Erythroblast (primary cell): Measurements from ENCODE around the gene PGAM5.
A peak's percentile ranks its signal among the peaks of the same experiment; 100 is the strongest.

Experiments used
- DNase-seq, 2 experiments: peaks; one replicate each; lab custom pipeline; 2025; lab: John Stamatoyannopoulos, UW
- GATA1 ChIP-seq: IDR thresholded peaks from 2 replicates; pipeline ENCODE4 v1.6.1; 2011; ENCODE audit warnings: low read depth, mild to moderate bottlenecking, control low read depth, low read length, moderate library complexity
- POLR2A ChIP-seq: IDR thresholded peaks from 2 replicates; pipeline ENCODE4 v1.6.1; 2011; ENCODE audit warnings: mild to moderate bottlenecking, low read length

Gene PGAM5

DNA sequence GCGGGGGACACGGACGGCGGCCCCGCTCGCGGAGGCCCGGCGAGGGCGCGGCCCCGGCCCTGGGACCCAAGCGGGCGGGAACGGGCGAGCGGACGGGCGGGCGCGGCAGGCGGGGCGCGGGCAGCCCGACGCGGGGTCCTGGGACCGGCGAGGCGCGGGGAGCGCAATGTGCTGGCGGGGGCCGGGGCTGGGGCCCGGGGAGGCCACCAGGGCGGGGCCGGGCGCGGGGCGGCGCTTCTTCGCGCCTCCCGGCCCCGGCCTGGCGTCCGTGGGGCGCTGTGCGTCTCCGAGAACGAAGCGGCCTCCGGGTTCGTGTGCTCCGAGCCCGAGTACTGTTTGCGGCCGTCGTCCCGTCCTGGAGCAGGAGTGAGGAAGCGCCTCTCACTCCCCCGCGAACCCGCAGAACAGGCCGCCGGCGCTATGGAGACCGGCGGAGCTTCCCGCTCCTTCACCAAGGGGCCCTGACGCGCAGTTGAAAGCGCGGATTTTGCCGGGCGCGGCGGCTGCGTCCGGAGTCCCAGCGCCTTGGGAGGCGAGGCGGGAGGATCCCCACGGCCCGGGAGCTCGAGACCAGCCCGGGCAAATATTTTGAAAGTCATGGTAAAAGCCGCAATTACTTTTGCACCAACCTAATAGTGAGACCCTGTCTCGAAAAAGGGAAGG is 51.4 kb downstream of the PGAM5 start:
- TF ChIP-seq POLR2A (peak; percentile 86), GATA1 (no peak)
- DNase-seq, result peak; percentile 92 to 94

DNA sequence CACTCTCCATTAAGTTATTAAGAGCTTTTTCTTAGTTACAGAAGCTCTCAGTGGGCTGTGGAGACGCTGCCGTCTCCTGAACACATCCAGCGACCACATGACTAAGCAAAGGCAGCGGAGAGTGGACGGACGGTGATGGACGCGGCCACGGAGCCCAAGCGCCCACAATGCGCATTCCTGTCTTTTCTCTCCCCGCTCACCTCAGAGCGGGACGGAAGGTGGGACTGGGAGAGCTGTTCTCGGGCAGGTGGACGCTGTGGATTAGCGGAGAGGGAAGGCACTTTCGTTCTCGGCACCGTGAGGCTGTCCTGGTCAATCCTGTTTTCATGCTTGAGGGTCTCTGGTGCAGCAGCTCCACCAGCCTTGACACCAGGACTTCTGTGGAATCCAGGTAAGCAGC is 53.6 kb downstream of the PGAM5 start:
- no peak for DNase-seq
- no peak for TF ChIP-seq GATA1
- TF ChIP-seq POLR2A, result no peak

DNA sequence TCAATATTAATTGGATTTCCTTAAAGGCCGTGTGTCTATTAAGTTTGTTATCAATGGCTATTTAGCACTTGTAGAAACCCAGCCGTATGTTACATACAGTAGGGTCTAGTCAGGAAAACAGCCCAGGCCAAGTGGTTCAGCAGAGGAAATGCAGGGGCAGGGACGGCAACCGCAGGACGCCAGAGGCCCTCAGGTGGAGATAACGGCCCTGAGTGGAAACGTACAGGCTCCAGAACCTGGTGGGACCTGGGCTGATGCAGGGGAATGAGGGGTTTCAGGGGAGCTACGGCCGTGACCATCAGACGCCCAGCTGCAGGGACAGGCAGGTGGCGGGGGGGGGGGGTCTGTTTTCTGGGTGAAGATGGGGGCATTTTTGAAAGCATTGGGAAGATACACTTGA is 54.7 kb downstream of the PGAM5 start:
- TF ChIP-seq POLR2A, result no peak
- TF ChIP-seq GATA1, result no peak

DNA sequence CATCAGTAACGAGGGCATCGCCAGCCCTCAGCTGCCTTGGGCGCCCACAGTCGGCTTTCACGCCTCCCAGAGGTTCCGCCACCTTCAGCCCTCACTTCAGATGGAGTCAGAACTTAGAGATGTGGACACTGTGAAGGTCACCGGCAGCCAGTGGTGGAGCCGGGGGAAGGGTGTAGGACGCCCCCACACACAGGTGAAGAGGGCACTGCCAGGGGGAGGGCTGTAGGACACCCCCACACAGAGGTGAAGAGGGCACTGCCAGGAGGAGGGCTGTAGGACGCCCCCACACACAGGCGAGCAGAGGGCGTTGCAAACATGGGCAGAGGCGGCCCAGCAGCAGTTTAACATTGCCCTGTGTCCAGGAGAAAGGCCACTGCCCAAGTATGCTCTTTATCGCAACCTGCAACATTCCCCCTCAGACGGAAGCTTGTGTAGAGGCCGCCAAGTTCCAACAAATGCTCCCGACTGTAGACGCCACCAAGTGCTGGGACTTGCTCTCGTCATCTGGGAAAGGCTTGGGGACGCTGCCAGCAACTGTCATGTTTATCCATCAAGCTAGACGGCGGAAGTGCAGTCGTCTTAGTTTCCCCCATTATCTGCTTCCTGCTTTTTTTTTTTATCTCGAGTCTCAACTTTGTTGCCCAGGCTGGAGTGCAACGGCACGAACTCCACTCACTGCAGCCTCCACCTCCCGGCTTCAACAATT is 55.9 kb downstream of the PGAM5 start:
- DNase-seq, result peak; percentile 38 to 39
- no peak for TF ChIP-seq GATA1
- peak; percentile 13 for TF ChIP-seq POLR2A

More for the DNA sequence above, 54.7 kb downstream of the PGAM5 start:
- DNase-seq, result peak; percentile 33 to 54

DNA sequence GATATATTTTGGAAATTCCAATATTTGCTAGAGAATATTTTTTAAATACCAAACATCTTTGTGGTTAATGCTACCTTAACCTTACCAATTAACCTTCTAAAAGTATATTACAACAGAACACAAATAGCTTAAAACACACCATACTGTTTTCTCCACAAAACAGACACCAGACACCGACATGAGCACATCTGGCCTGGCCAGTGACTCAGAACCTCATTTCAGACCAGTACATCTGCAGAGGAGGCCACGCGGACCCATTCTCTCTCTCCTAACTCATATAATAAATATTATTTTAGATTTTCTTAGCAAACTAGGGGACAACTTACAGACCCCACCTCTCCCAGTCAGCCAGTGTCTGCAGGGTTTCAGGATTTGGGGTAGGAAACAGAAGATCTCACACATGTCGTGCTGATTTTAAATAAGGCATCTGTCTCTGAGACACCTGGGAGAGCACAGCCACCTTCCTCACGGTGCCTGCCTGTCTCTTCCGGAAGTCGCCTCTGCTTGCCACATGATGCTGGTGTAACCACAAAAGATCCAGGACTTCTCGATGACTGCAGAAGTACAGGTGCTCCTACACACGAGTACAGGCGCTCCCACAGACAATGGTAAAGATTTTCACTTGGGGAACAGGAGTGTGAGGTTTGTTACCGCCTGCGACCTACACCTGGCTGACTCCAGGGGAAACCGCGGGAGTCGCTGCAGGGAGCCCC is 60.6 kb downstream of the PGAM5 start:
- no peak for TF ChIP-seq GATA1
- TF ChIP-seq POLR2A, result no peak
- DNase-seq, result no peak
